Smooth muscle cell (in vitro differentiated cells): ENCODE data around the gene PHTF1. TPM values are rescaled to one million over a fixed set of nuclear protein-coding genes. Genes with fewer than 3 reads are reported as not detected.

Experiments used
- DNase-seq: peaks from one replicate; lab custom pipeline; 2025; ENCODE audit not compliant: unreplicated experiment; lab: John Stamatoyannopoulos, UW
- H2AFZ ChIP-seq: fragments of 200-600 bp; sonication (generic); 2 replicates; pipeline ENCODE4 v1.6.0; 2016; ENCODE audit warnings: antibody characterized with exemption, low read depth, mild to moderate bottlenecking
- H3F3A ChIP-seq: fragments of 200-600 bp; sonication (generic); 2 replicates; pipeline ENCODE4 v1.6.0; 2017; ENCODE audit warnings: antibody characterized with exemption, low read depth
- H3K27ac ChIP-seq: fragments of 200-600 bp; sonication (generic); 2 replicates; pipeline ENCODE4 v1.5.1; 2016; ENCODE audit warnings: low read depth, mild to moderate bottlenecking
- H3K27me3 ChIP-seq: fragments of 200-600 bp; sonication (generic); 2 replicates; pipeline ENCODE4 v1.6.1; 2016; ENCODE audit warnings: low read depth, mild to moderate bottlenecking
- H3K36me3 ChIP-seq: fragments of 200-600 bp; sonication (generic); 2 replicates; pipeline ENCODE4 v1.5.1; 2016; ENCODE audit warnings: low read depth
- H3K4me1 ChIP-seq: fragments of 200-600 bp; sonication (generic); 2 replicates; pipeline ENCODE4 v1.5.1; 2016; ENCODE audit warnings: low read depth
- H3K4me2 ChIP-seq: fragments of 200-600 bp; sonication (generic); 2 replicates; pipeline ENCODE4 v1.6.0; 2016; ENCODE audit warnings: mild to moderate bottlenecking
- H3K4me3 ChIP-seq: fragments of 200-600 bp; sonication (generic); 2 replicates; pipeline ENCODE4 v1.5.1; 2016; ENCODE audit warnings: mild to moderate bottlenecking
- H3K79me2 ChIP-seq: fragments of 200-600 bp; sonication (generic); 2 replicates; pipeline ENCODE4 v1.6.0; 2016; ENCODE audit warnings: low read depth, mild to moderate bottlenecking
- H3K9ac ChIP-seq: fragments of 200-600 bp; sonication (generic); 2 replicates; pipeline ENCODE4 v1.6.0; 2016; ENCODE audit warnings: low read depth
- H3K9me3 ChIP-seq: fragments of 200-600 bp; sonication (generic); replicated peaks from 2 replicates; pipeline ENCODE4 v1.5.1; 2016; ENCODE audit warnings: low read depth
- H4K20me1 ChIP-seq: fragments of 200-600 bp; sonication (generic); 2 replicates; pipeline ENCODE4 v1.6.0; 2016; ENCODE audit warnings: low read depth
- WGBS: methylation state at CpG from one replicate; pipeline ENCODE4 v1.1.7; 2016; ENCODE audit warnings: low lambda C conversion rate; 5-methylcytosine and 5-hydroxymethylcytosine counted together
- polyA plus RNA-seq: library from polyadenylated mRNA; unstranded; fragments of >200 nt; fragmentation: Nextera tagmentation; extraction: Ambion mirVana; gene quantifications from 2 replicates; pipeline ENCODE4 v1.2.1, GENCODE V29; 2016
- total RNA-seq: library from RNA; depleted of rRNA; stranded (reverse); fragments of >200 nt; gene quantifications from 2 replicates; pipeline ENCODE4 v1.2.3, GENCODE V29; 2014
- TF ChIP-seq, protein P1 (sequence below): fragments of 200-600 bp; sonication (generic); IDR thresholded peaks from 2 replicates; pipeline ENCODE4 v1.5.1; 2017; ENCODE audit warnings: borderline replicate concordance, mild to moderate bottlenecking, antibody characterized with exemption; ENCODE audit not compliant: insufficient read depth, poor library complexity, severe bottlenecking

PHTF1 gene
- total and polyA plus RNA-seq, 2 experiments from 2014 or later: 23.9 to 25.4 TPM

DNA sequence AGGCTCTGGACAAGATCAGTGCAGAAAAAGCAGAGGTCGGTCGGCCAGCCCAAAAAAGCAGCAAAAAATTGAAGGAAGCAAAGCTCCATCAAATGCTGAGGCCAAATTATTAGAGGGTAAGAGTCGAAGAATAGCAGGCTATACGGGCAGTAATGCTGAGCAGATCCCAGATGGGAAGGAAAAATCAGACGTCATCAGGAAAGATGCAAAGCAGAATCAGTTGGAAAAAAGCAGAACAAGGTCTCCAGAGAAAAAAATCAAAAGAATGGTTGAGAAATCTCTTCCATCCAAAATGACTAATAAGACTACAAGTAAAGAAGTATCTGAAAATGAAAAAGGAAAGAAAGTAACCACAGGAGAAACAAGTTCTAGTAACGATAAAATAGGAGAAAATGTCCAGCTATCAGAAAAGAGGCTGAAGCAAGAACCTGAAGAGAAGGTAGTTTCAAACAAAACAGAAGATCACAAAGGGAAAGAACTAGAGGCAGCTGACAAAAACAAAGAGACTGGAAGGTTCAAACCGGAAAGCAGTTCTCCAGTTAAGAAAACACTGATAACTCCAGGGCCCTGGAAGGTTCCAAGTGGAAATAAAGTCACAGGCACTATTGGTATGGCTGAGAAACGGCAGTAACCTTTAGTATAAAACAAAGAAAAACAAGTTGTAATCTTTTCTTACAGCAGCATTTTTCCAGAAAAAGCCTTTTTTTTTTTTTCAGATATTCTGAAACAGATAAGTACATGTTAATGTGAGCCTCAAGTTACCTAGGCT is 75.7 kb downstream of the PHTF1 start:
- no peaks in the 10 kb centered on the region for H3F3A ChIP-seq
- WGBS: 86% methylated on average over 8 of the region's 8 CpGs
- no peaks in the 10 kb centered on the region for H3K36me3 ChIP-seq
- H3K9me3 ChIP-seq: no peaks in the 10 kb centered on the region
- H3K4me3 ChIP-seq: no peak overlapping the region
- no peak overlapping the region for H2AFZ ChIP-seq
- no peaks in the 10 kb centered on the region for H4K20me1 ChIP-seq
- no peak overlapping the region for H3K4me2 ChIP-seq
- H3K4me1 ChIP-seq: no peaks in the 10 kb centered on the region
- H3K27ac ChIP-seq: no peak overlapping the region
- no peak for DNase-seq
- H3K79me2 ChIP-seq: no peaks in the 10 kb centered on the region
- H3K9ac ChIP-seq: no peak overlapping the region
- TF ChIP-seq, protein P1, sequence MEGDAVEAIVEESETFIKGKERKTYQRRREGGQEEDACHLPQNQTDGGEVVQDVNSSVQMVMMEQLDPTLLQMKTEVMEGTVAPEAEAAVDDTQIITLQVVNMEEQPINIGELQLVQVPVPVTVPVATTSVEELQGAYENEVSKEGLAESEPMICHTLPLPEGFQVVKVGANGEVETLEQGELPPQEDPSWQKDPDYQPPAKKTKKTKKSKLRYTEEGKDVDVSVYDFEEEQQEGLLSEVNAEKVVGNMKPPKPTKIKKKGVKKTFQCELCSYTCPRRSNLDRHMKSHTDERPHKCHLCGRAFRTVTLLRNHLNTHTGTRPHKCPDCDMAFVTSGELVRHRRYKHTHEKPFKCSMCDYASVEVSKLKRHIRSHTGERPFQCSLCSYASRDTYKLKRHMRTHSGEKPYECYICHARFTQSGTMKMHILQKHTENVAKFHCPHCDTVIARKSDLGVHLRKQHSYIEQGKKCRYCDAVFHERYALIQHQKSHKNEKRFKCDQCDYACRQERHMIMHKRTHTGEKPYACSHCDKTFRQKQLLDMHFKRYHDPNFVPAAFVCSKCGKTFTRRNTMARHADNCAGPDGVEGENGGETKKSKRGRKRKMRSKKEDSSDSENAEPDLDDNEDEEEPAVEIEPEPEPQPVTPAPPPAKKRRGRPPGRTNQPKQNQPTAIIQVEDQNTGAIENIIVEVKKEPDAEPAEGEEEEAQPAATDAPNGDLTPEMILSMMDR: no peak
- no peaks in the 10 kb centered on the region for H3K27me3 ChIP-seq

DNA sequence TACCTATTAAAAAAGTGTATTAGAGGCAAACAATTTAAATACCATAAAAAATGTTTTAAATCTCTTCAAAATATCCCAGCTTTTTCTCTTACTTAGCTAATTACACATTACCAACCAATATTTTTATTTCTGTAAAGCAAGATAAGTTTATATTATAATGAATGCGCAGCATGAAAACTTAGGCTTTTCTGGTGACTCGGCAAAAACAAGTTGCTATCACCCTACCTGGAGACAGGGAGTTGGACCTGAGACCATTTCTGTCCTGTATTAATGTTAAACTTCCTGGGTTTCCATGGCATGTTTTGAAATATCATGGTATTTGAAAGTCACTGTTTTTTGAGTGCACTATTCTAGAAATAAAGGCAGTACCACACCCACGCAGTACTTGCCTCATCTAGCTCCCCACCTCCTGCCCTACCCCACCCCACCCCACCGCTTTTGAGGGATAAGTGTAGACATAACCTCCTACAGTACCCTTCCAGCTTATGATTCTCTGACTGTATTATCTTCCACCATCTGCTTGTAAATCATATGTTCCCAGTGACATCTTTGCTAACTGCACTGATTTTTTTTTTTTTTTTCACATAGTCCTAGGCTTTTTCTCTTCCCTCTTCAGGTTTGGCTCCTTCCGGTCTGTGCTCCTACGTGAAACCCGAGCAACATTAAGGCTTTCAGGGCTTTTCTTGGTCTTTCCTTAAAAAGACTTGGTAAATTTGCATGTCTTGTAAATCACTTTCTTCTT is 77.5 kb downstream of the PHTF1 start:
- no peak for DNase-seq
- Histone ChIP-seq H4K20me1 (no peaks in the 10 kb centered on the region), H3F3A (no peaks in the 10 kb centered on the region), H3K9me3 (no peaks in the 10 kb centered on the region), H3K9ac (no peak overlapping the region), H2AFZ (no peak overlapping the region), H3K4me1 (peaks cover 2% of the 10 kb centered on the region), H3K4me3 (no peak overlapping the region), H3K27me3 (no peaks in the 10 kb centered on the region), H3K27ac (no peak overlapping the region), H3K79me2 (no peaks in the 10 kb centered on the region), H3K36me3 (no peaks in the 10 kb centered on the region), H3K4me2 (no peak overlapping the region)
- TF ChIP-seq, protein P1: no peak
- WGBS: 97% methylated on average over 7 of the region's 7 CpGs

DNA sequence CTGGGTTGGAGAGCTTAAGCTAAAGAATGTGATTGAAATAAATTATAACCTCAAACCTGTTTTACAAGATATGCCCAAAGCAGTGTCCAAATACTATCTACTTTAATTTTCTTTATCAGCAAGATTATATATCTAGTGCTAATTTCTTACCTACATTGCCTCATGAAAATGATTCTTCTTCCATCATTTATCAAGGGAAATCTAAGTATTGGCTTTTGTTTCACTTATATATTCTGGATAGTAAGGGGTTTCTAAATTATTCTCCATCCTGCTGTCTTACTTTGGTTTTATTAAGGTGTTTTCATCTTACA is 81.2 kb downstream of the PHTF1 start:
- peaks cover 2% of the 10 kb centered on the region for H3K4me1 ChIP-seq
- H2AFZ ChIP-seq: no peak overlapping the region
- no peaks in the 10 kb centered on the region for H3K36me3 ChIP-seq
- no peaks in the 10 kb centered on the region for H3K9me3 ChIP-seq
- H3F3A ChIP-seq: no peaks in the 10 kb centered on the region
- no peak overlapping the region for H3K27ac ChIP-seq
- no peak overlapping the region for H3K4me3 ChIP-seq
- no peak overlapping the region for H3K9ac ChIP-seq
- no peaks in the 10 kb centered on the region for H4K20me1 ChIP-seq
- H3K79me2 ChIP-seq: no peaks in the 10 kb centered on the region
- TF ChIP-seq, protein P1: no peak
- no peaks in the 10 kb centered on the region for H3K27me3 ChIP-seq
- H3K4me2 ChIP-seq: no peak overlapping the region
- DNase-seq: no peak
